ENCODE data around the gene KLHL17. TPM values are rescaled to one million over a fixed set of nuclear protein-coding genes. Genes with fewer than 3 reads are reported as not detected.
"Not testable (repeated sequence)": the region's sequence is repeated elsewhere in the genome, so short reads cannot be mapped to it uniquely, and the experiment has no call there.

KLHL17 gene
- total and polyA plus RNA-seq, 12 donors: 0.73 to 38.8 (median 6.9) TPM

DNA sequence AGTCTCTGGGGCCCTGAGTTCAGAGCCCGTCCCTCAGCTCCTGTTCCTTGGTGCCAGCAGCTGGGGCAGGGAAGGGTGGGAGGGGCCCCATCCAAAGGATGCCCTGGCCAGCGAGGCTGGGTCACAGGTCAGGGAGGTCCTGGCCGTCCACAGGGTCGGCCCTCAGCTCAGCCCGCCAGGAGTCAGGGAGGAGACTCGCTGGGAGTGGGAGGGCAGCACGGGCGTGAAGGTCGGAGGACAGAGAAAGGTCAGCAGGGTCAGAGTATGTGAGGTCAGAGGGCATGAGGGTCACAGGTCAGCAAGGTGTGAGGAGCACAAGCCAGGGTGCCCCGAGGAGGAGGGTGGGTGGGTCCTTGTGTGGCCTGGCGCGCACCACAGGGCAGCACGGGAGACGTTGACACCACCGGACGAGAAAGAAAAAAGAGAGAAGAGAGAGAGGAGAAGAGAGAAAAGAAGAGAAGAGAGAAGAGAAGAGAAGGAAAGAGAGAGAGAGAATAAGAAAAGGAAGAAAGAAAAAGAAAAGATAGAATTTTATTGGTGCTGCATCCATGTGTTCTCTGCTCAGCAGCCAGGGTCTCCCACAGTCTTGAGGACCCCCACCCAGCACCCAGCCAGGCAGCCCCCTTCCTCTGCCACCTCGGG is 14.4 kb downstream of the KLHL17 start:
- H3K9me3 ChIP-seq (replicated peaks in 1 of 3): no peaks in the 10 kb centered on the region
- DNase-seq: no peak
- H3K4me1 ChIP-seq (replicated peaks in 1 of 2): no peaks in the 10 kb centered on the region
- no peak for TF ChIP-seq POLR2A (IDR thresholded peaks at IDR 0.05)
- no peaks in the 10 kb centered on the region for H3K36me3 ChIP-seq (replicated peaks in 1 of 2)
- intact Hi-C loops (cut with DNase I): loop anchor here in 1 of 2 donors (10.0 kb wide), 1 partner anchor 70 kb away; no protein-coding TSS in a partner anchor
- 54 to 65% (median 59%) methylated on average over 11 to 17 of the region's 17 CpGs for WGBS, 4 donors
- H3K27me3 ChIP-seq: peaks cover 61% of the 10 kb centered on the region
- H3K4me3 ChIP-seq: no peak overlapping the region
- H3K27ac ChIP-seq: no peak overlapping the region

- H3K4me3 ChIP-seq: no peak overlapping the region
- TF ChIP-seq POLR2A (IDR thresholded peaks at IDR 0.05): no peak
- TF ChIP-seq, protein P1, sequence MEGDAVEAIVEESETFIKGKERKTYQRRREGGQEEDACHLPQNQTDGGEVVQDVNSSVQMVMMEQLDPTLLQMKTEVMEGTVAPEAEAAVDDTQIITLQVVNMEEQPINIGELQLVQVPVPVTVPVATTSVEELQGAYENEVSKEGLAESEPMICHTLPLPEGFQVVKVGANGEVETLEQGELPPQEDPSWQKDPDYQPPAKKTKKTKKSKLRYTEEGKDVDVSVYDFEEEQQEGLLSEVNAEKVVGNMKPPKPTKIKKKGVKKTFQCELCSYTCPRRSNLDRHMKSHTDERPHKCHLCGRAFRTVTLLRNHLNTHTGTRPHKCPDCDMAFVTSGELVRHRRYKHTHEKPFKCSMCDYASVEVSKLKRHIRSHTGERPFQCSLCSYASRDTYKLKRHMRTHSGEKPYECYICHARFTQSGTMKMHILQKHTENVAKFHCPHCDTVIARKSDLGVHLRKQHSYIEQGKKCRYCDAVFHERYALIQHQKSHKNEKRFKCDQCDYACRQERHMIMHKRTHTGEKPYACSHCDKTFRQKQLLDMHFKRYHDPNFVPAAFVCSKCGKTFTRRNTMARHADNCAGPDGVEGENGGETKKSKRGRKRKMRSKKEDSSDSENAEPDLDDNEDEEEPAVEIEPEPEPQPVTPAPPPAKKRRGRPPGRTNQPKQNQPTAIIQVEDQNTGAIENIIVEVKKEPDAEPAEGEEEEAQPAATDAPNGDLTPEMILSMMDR (IDR thresholded peaks at IDR 0.05): no peak
- WGBS, 4 donors: 51 to 80% (median 65%) methylated on average over 7 to 9 of the region's 9 CpGs; no CpG with 5 or more reads in 1 of the 4 donors
- H3K36me3 ChIP-seq (replicated peaks in 1 of 2): no peaks in the 10 kb centered on the region
- H3K27me3 ChIP-seq: peaks cover 58% of the 10 kb centered on the region
- intact Hi-C loops (cut with DNase I): loop anchor here in 1 of 2 donors (10.0 kb wide), 1 partner anchor 71 kb away; no protein-coding TSS in a partner anchor
- no peaks in the 10 kb centered on the region for H3K9me3 ChIP-seq (replicated peaks in 1 of 3)
- no peak overlapping the region for H3K27ac ChIP-seq
- no peak for DNase-seq
- H3K4me1 ChIP-seq (replicated peaks in 1 of 2): no peaks in the 10 kb centered on the region
Measured at GRCh38 chr1:975365-975764, 15.0 kb downstream of the KLHL17 start.

- Histone ChIP-seq H3K27me3 (peaks cover 51% of the 10 kb centered on the region), H3K27ac (no peak overlapping the region), H3K36me3 (replicated peaks in 1 of 2) (no peaks in the 10 kb centered on the region), H3K9me3 (replicated peaks in 1 of 3) (no peaks in the 10 kb centered on the region), H3K4me1 (replicated peaks in 1 of 2) (no peaks in the 10 kb centered on the region), H3K4me3 (no peak overlapping the region)
- TF ChIP-seq, protein P1 (IDR thresholded peaks at IDR 0.05): peak; percentile 23 to 72 (median 49)
- no peak for TF ChIP-seq POLR2A (IDR thresholded peaks at IDR 0.05)
- WGBS, 4 donors: 3 to 30% (median 4%) methylated on average over 2 to 40 of the region's 40 CpGs
- DNase-seq: peak in 5 of 7 donors; percentile 43 to 82 (median 65)
- intact Hi-C loops (cut with DNase I): loop anchor here in 1 of 2 donors (10.0 kb wide), 1 partner anchor 71 kb away; no protein-coding TSS in a partner anchor
Measured at GRCh38 chr1:975896-976683, 15.7 kb downstream of the KLHL17 start.

- peaks cover 48% of the 10 kb centered on the region for H3K27me3 ChIP-seq
- DNase-seq; H3K27ac ChIP-seq; H3K9me3 ChIP-seq (replicated peaks in 1 of 3); H3K4me1 ChIP-seq (replicated peaks in 1 of 2); H3K36me3 ChIP-seq (replicated peaks in 1 of 2); H3K4me3 ChIP-seq: not testable (repeated sequence)
- intact Hi-C loops (cut with DNase I): loop anchor here in 1 of 2 donors (10.0 kb wide), 1 partner anchor 72 kb away; no protein-coding TSS in a partner anchor
- 58 to 75% methylated on average over 13 to 15 of the region's 39 CpGs; no CpG with 5 or more reads in 2 of the 4 donors for WGBS, 4 donors
Measured at GRCh38 chr1:976791-977190, 16.4 kb downstream of the KLHL17 start.
